GM18511 (cell line): Measurements from ENCODE around the gene MISP3.
A peak's percentile ranks its signal among the peaks of the same experiment; 100 is the strongest.

Experiments used
- ATAC-seq: cut with Tn5 transposase; IDR thresholded peaks from one replicate; pipeline ENCODE4 v1.9.1; 2021; ENCODE audit warnings: mild to moderate bottlenecking, moderate library complexity; ENCODE audit not compliant: unreplicated experiment

The MISP3 gene

GRCh38 chr19:14078411-14078810 lies 5.8 kb downstream of the MISP3 start:
- no peak for ATAC-seq

DNA sequence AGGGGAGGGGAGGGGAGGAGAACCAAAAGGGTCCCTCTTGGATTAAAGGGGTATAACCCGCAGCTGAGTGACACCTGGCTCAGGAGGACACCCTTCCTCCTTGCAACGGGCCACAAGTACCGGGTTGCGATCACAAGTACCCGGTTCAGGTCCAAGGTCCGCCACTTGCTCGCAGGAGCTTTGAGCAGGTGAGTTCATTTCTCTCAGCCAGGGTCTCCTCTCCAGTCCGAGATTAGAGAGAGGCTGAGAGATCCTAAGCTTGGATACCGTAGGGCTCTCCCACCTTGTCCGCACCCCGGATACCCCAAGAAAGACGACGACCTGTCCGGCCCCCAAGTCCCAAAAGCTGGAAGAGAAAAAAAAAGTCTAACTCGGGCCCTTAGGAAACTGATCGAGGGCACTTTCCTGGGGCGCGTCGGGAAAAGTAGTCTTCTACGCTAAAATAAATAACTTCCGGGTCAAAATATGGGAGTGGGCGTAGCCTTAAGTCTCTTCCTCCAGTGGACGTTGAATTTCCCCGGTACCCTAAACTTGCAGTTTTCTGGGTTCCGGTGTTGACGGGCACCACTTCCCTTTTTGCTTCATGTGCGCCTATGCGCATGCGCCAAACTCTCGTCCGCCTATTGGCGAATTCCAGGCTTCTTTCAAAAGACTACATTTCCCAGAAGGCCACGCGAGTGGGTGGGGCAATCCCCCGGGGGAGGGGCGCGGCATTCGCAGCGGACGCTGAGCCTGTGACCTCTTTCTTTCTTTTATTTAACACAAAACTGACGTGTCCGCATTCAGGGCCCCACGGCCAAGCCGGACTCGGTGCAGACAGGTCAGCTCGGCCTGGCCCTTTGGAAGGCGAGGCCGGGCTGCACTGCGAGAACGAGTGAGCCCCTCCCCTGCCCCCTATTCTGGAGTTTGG lies 8.6 kb downstream of the MISP3 start:
- ATAC-seq = peak; percentile 88

- peak; percentile 24 for ATAC-seq
Measured at GRCh38 chr19:14081797-14082674, 9.4 kb downstream of the MISP3 start.

DNA sequence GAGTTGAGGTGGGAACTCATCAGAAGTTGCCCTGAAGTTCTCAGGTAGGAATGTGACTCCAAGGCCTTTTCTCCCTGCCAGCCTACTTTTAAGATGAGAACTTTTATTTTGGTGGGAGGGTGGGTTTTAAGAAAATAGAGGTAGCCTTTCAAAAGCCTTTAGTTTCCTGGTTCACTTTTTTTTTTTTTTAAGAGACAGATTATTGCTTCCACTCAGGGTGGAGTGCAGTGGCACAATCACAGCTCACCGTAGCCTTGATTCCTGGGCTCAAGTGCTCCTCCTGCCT lies 10.0 kb downstream of the MISP3 start:
- ATAC-seq = no peak

- ATAC-seq = no peak
Measured at GRCh38 chr19:14085309-14085995, 12.9 kb downstream of the MISP3 start, which contains the start of gene C19orf67. Gene C19orf67, minus strand, starts transcription at chr19:14085783. Its CDS starts 156 bp downstream, at chr19:14085627.

GRCh38 chr19:14086098-14086497 lies 13.5 kb downstream of the MISP3 start:
- ATAC-seq = no peak

DNA sequence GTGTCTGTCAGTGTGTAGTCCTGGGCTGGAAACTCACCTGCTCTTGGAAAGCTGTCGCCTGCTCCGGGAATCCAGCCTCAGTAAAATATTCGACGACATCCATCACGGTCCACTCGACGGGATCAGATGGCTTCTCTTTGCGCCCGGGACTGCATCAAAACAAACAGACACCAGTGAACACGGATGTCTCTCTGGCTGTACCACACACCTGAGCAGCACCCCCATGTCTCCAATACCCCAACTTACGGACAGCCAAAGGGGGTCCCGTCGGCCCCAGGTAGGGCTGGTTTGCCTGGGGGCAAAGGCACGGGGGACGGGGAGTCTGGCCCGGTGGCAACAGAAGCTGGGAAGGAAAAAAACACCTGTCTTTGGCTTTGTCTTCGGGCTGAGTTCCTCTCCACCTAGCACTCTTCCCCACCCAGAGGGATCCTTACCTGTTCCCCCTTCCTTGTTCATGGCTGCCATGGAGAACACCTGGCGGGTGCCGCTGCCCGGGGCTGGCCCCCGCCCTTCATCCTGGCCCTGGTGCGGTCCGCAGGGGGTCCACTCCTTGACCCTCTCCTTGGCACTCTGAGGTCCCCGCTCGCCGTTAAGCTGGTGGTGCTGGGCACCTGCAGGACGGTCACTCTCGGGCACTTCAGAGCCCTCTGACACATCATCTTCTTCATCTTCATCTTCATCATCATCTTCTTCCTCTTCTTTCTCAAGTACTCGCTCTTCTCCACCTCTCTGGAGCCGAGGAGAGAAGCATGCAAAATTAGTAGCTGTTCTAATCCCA lies 16.2 kb downstream of the MISP3 start:
- ATAC-seq = no peak

GRCh38 chr19:14089412-14089661 lies 16.8 kb downstream of the MISP3 start:
- no peak for ATAC-seq

DNA sequence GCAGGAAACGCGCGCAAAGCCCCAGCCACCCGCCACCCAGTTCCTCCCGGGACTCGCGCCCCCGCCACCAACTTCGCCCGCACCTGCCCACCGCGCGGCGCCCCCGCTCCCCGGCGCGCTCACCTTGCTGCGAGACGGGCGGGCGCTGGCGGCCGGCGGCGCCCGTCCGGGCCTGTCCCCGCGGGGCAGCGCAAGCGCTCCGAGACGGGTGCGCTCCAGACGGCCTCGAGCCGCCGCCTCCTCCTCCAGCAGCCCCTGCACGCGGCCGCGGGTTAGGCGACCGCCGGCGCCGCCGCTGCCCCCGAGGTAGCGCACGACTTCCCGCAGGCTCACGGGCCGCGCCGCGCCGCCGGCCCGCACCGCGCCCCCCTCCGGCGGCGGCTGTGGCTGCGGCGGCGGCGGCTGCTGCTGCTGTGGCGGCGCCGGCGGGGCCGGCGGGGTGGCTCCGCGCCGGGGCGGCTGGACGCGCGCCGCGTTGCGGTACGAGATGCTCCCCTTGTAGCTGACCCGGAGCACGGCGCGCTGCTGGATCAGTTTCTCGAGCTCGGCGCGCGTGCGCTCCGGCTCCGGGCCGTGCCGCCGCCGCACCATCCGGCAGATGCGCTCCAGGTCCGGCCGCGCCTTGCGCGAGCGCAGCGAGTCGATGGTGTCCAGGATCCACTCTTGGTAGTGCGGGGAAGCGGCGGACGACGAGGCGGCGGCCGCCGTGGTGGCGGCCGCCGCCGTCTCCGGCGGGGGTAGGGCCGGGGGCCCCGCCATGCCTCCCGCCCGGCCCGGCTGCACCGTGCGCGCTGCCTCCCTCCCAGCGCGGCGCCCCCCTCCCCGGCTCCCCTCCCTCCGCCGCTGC lies 17.3 kb downstream of the MISP3 start:
- no peak for ATAC-seq

GRCh38 chr19:14090509-14091080 lies 18.0 kb downstream of the MISP3 start, which contains the start of gene SAMD1:
Gene SAMD1, minus strand, starts transcription at chr19:14090751.
- ATAC-seq = peak; percentile 34

GRCh38 chr19:14091081-14091812 lies 18.7 kb downstream of the MISP3 start:
- ATAC-seq = peak; percentile 60

- ATAC-seq = peak; percentile 22
Measured at GRCh38 chr19:14091813-14092462, 19.4 kb downstream of the MISP3 start.

GRCh38 chr19:14093117-14093823 lies 20.7 kb downstream of the MISP3 start:
- no peak for ATAC-seq

DNA sequence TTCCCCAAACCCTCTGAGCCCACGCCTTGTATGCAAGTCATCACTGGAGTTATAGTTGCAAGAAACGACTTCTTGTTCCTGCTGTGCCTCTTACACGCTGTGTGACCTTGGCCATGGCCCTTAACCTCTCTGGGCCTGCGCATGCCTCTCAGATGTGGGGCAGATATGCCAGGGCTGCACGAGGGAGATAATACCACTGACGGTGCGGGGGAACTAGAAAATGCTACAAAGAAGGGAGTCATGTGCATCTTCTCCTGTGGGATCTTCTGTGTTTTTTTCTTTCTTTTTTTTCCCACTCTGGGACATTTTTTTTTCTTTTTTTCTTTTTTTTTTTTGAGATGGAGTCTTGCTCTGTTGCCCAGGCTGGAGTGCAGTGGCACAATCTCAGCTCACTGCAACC lies 22.3 kb downstream of the MISP3 start:
- ATAC-seq = no peak

GRCh38 chr19:14096272-14096992 lies 23.8 kb downstream of the MISP3 start:
- no peak for ATAC-seq

DNA sequence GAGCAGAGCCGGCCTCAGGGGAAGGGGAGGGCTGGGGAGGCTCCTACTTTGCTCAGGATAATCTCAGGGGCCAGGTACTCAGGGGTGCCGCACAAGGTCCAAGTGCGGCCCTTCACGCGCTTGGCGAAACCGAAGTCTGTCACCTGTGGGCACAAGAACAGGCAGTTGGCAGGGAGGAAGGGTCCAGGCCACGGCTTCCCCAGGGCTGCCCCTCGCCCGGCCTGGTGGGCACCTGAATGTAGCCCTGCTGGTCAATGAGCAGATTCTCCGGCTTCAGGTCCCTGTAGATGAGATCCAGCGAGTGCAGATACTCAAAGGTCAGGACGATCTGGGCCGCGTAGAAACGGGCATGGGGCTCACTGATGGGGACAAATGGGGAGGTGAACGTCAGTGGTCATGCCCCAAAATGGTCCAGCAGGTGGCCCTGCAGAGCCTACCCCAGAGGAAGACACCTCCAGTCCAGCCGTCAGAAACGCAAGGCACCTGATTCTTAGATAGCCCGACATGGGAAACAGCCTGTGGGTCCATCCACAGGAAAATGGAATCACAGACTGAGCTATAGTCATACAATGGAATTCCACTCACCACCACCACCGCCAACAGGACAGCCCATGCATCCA lies 25.1 kb downstream of the MISP3 start:
- no peak for ATAC-seq
